ENCODE results near the gene CDC20B. TPM values are rescaled to one million over a fixed set of nuclear protein-coding genes. Genes with fewer than 3 reads are reported as not detected.

The CDC20B gene
- total and polyA plus RNA-seq, 2 donors from 2014 or later, result 0.88 TPM; not detected in 1

DNA sequence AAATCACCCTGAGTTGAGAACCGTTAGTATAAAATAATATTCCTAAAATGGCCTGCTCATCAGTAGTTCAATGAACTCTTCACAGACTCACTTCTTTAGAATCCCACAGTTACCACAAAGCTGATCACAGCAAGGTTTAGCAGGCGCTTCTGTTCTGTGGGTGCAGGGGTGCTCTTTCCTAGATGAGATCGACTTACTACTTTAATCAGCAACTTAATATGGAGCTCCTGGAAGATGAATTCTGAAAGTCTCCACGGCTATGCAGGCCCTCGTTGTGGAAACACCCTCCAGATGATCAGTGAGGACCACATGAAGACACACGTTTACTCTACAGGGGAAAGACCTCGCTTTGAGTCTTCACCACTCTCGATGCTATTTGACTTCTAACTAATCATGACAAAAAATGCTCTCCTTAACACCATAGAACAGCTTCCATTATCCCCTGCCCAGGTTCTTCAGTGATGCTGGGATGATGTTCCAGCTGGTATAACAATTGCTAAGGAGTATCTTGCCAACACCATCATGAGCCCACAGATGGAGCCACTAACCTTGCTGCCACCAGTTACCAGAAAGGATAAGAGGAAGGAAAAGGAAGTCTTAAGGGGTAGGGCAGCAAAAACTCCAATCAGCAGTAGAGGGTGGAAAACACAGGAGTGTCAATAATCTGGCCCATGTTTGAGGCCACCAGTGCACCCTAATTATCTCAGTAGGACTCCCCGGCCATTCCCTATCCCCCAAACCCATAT, 30.9 kb downstream of the CDC20B start:
- intact Hi-C loops (cut with DNase I), result no loop called here
- no peak for FAIRE-seq
- TF ChIP-seq, protein P1, sequence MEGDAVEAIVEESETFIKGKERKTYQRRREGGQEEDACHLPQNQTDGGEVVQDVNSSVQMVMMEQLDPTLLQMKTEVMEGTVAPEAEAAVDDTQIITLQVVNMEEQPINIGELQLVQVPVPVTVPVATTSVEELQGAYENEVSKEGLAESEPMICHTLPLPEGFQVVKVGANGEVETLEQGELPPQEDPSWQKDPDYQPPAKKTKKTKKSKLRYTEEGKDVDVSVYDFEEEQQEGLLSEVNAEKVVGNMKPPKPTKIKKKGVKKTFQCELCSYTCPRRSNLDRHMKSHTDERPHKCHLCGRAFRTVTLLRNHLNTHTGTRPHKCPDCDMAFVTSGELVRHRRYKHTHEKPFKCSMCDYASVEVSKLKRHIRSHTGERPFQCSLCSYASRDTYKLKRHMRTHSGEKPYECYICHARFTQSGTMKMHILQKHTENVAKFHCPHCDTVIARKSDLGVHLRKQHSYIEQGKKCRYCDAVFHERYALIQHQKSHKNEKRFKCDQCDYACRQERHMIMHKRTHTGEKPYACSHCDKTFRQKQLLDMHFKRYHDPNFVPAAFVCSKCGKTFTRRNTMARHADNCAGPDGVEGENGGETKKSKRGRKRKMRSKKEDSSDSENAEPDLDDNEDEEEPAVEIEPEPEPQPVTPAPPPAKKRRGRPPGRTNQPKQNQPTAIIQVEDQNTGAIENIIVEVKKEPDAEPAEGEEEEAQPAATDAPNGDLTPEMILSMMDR (IDR thresholded peaks at IDR 0.05; ENCODE audit: borderline replicate concordance, extremely low read depth, insufficient read depth), result no peak

DNA sequence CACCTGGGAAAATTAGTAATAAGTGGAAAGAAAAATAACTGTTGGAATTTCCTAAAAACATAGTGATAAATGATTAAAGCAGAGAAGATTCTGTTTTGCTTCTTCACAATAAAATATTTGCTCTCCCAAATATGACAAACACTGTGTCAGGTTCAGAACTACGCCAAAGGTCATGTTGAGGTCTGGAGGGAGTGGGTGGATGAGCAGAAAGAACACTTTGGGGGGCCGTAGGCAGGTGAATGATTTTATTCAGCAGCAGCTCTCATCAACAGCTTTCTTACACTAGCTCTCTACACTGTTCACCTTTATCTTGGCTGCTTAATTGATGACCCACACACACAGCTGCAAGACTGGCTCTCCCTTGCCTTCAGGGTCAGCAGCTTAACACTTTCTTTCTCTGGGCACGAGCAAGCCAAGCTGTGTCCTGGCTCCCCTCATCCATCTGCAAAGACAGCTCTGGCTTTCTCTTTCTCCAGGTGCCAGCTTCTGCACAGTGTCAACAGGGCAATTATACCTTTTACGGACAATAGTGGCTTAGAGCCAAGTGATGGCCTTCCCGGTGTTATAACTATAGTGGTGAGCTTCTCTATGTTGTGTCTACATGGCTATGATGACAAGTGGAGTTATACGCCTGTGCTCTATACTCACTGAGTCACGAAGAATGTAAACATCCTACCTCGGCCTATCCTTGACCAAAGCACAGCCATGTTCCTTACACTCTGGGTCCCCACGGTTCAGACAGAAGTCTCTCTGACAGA, 31.9 kb downstream of the CDC20B start:
- no peaks in the 10 kb centered on the region for H3K36me3 ChIP-seq (ENCODE audit: control insufficient read depth in 2 of 3, insufficient read depth in 3 of 3, low read length in 3 of 3)
- H3K9me3 ChIP-seq (ENCODE audit: control insufficient read depth in 2 of 3, insufficient read depth in 1 of 3, low read length in 3 of 3), result no peaks in the 10 kb centered on the region
- TF ChIP-seq, protein P1 (IDR thresholded peaks at IDR 0.05; ENCODE audit: borderline replicate concordance, extremely low read depth, insufficient read depth), result no peak
- no peak overlapping the region for H3K9ac ChIP-seq (ENCODE audit: low read length in 3 of 3)
- intact Hi-C loops (cut with DNase I), result no loop called here
- no peaks in the 10 kb centered on the region for H3K27me3 ChIP-seq (ENCODE audit: control insufficient read depth, insufficient read depth, low read length)
- no peak overlapping the region for H3K27ac ChIP-seq (ENCODE audit: low read depth in 2 of 2, low read length in 2 of 2)
- no peak overlapping the region for H3K4me3 ChIP-seq (ENCODE audit: low read length in 3 of 3)
- no peaks in the 10 kb centered on the region for H3K4me1 ChIP-seq (ENCODE audit: control insufficient read depth in 2 of 3, insufficient read depth in 2 of 3, low read depth in 1 of 3, low read length in 3 of 3)
- FAIRE-seq (no peak), DNase-seq (no peak)

More for the DNA sequence above, 30.9 kb downstream of the CDC20B start:
- Histone ChIP-seq H3K9ac (ENCODE audit: low read length in 3 of 3) (no peak overlapping the region), H3K27ac (ENCODE audit: low read depth in 2 of 2, low read length in 2 of 2) (no peak overlapping the region), H3K4me1 (ENCODE audit: control insufficient read depth in 2 of 3, insufficient read depth in 2 of 3, low read depth in 1 of 3, low read length in 3 of 3) (peaks cover 0 to 4% (median 0%) of the 10 kb centered on the region in 3 donors), H3K9me3 (ENCODE audit: control insufficient read depth in 2 of 3, insufficient read depth in 1 of 3, low read length in 3 of 3) (no peaks in the 10 kb centered on the region), H3K27me3 (ENCODE audit: control insufficient read depth, insufficient read depth, low read length) (no peaks in the 10 kb centered on the region), H3K4me3 (ENCODE audit: low read length in 3 of 3) (no peak overlapping the region), H3K36me3 (ENCODE audit: control insufficient read depth in 2 of 3, insufficient read depth in 3 of 3, low read length in 3 of 3) (no peaks in the 10 kb centered on the region)
- DNase-seq, result no peak

DNA sequence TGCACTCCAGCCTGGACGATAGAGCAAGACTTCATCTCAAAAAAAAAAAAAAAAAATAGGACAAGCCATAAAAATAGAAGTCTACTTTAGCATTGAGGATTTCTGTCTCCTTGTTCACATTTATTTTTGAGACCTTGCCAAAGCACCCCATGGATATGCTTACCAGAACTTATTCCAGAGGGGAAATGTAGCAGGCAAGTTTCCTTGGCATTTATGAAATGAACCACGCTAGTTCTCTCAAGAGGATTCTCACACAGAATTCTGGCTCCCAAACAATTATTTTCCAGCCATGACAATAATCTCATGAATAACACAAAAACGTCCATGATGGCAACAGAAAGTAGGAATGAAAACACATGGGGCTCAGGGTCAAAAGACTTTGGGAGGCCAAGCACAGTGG, 36.5 kb downstream of the CDC20B start:
- no peaks in the 10 kb centered on the region for H3K4me1 ChIP-seq (ENCODE audit: control insufficient read depth in 2 of 3, insufficient read depth in 2 of 3, low read depth in 1 of 3, low read length in 3 of 3)
- no peaks in the 10 kb centered on the region for H3K27me3 ChIP-seq (ENCODE audit: control insufficient read depth, insufficient read depth, low read length)
- H3K4me3 ChIP-seq (ENCODE audit: low read length in 3 of 3), result no peak overlapping the region
- DNase-seq (no peak), FAIRE-seq (no peak)
- no peaks in the 10 kb centered on the region for H3K9me3 ChIP-seq (ENCODE audit: control insufficient read depth in 2 of 3, insufficient read depth in 1 of 3, low read length in 3 of 3)
- H3K9ac ChIP-seq (ENCODE audit: low read length in 3 of 3), result no peak overlapping the region
- no peak overlapping the region for H3K27ac ChIP-seq (ENCODE audit: low read depth in 2 of 2, low read length in 2 of 2)
- intact Hi-C loops (cut with DNase I), result loop anchor here (10.0 kb wide), 1 partner anchor 182 kb away; no protein-coding TSS in a partner anchor
- TF ChIP-seq, protein P1 (IDR thresholded peaks at IDR 0.05; ENCODE audit: borderline replicate concordance, extremely low read depth, insufficient read depth), result no peak
- H3K36me3 ChIP-seq (ENCODE audit: control insufficient read depth in 2 of 3, insufficient read depth in 3 of 3, low read length in 3 of 3), result no peaks in the 10 kb centered on the region
